ENCODE data around the gene SMARCD2.
"Not testable (repeated sequence)": the region's sequence is repeated elsewhere in the genome, so short reads cannot be mapped to it uniquely, and the experiment has no call there.

GRCh38 chr17:63856425-63856824, 13.9 kb upstream of the SMARCD2 start:
- TF ChIP-seq POLR2A, CTCF (IDR thresholded peaks at IDR 0.05): not testable (repeated sequence)
